Amniotic stem cell (primary cell): ENCODE data around the gene CNTNAP2.
"Not testable (repeated sequence)": the region's sequence is repeated elsewhere in the genome, so short reads cannot be mapped to it uniquely, and the experiment has no call there.

Experiments
- DNase-seq: peaks from one replicate; lab custom pipeline; 2025; lab: John Stamatoyannopoulos, UW

CNTNAP2 gene

DNA sequence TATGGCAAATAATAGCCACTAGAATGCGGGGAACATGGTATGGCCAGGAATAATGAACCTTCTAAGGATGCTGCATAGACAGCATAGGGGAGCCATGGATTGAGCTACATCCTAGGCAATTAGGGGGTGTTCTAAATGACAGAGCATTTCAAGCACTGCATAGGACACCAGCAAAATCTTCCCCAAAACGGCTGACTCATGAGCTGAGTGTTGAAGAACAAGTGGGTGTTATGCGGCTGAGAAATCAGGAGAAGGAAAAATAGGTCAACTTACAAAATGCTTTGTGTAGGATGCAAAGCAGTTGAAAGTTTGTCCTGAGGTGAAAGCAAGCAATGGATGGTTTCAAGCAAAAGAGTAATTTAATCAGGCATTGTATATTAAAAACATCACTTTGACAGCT, 1450.4 kb downstream of the CNTNAP2 start:
- DNase-seq, result no peak

DNA sequence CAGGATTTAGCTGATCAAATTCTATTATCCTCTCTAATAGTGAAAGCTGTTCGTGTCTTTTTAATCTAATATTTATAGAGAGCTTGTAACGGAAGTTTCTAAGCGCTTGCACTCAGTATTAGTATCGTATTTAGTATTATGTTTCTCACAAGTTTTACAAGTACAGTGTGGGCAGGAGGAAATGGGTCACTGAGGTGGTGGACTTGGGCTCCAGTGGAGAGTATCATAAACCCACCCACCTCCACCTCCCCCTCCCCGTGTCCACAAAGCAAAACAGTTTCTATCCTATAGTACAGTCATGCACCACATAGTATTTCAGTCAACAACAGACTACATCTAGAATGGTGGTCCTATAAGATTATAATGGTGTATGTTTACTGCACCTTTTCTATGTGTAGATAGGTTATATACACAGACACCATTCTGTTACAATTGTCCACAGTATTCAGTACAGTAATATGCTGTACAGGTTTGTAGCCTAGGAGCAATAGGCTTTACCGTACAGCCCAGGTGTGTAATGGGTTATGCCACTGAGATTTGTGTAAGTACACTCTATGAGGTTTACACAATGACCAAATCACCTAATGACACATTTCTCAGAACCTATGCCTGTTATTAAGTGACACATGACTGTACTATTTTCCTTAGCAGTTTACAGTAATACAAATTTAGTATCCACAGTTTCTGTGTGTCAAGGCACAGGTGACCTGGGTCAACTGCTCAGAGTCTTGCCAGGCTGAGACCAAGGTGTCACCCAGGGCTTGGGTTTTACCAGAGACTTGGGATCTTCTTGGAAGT, 1452.7 kb downstream of the CNTNAP2 start:
- no peak for DNase-seq

GRCh38 chr7:147570390-147570789, 1453.8 kb downstream of the CNTNAP2 start:
- DNase-seq, result no peak

DNA sequence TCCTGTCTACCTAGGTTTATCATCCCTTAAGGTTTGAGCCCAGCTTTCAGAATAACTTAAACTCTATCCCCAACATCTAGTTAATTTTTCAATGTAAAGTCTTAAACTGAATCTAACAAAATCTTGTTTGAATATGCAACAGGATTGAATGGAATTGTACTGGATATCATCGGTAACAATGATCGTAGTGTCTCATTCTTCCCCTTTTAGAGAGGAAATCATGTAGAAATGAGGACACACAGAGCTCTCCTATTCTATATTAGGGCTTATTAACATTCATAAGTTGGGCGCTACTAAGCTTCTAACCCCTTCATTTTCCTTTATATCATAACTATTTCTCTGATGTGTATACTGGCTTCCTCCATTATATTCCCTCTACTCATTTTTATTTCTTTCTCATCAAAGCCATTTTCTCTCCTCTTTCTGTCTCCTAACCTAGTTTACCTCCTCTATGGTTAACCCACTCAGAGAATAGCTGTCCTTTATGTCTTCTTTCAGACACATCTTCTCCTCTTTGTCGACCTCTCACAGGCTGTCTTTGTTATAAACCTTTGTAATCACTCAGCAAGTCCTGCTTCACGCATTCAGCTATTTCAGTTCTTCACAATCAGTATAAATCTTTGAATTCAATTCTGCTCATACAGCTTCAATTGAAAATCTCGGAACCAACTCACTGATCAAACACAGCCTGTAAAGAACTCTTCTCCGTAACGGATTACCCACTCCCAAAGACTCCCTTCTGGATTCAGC, 1455.0 kb downstream of the CNTNAP2 start:
- no peak for DNase-seq

GRCh38 chr7:147578196-147578595, 1461.6 kb downstream of the CNTNAP2 start:
- DNase-seq, result no peak

GRCh38 chr7:147579148-147579547, 1462.5 kb downstream of the CNTNAP2 start:
- no peak for DNase-seq

DNA sequence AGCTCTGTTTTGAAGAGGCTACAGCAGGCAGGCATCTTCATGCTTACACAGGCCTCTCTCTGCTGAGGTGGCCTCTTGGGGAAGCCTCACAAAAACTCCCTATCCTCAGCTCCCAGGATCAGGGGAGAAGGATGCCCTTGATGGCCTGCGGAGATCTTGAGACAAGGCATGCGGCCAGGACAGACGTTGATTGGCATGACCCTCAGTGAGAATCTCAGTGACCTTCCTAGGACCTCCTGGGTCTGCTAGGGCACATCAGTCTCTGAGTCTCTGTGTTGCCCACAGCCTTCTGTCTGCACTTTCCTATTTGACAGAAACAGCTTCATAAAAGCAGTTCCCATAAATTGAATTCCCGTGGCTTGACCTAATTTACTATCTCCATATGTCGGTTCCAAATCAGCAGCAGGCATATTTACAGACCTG, 1468.2 kb downstream of the CNTNAP2 start:
- no peak for DNase-seq

DNA sequence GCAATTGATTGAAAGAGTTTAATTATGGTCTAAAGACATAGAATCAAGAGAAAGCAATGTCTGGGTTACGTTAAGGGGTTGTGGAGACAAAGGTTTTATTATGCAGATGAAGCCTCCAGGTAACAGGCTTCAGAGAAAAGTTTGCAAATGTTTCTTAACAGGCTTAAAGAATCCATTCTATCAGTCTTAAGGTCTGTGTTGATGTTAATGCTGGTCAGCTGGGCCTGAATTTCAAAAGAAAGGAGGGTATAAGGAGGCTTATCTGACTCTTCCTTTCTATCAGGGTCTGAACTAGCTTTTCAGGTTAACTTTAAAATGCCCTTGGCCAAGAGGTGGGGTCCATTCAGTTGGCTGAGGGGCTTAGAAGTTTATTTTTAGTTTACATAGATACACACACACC, 1469.5 kb downstream of the CNTNAP2 start:
- DNase-seq, result no peak

GRCh38 chr7:147586526-147586925, 1469.9 kb downstream of the CNTNAP2 start:
- DNase-seq, result no peak

GRCh38 chr7:147593271-147594057, 1476.9 kb downstream of the CNTNAP2 start:
- no peak for DNase-seq

GRCh38 chr7:147595042-147595441, 1478.4 kb downstream of the CNTNAP2 start:
- no peak for DNase-seq

GRCh38 chr7:147598687-147599086, 1482.1 kb downstream of the CNTNAP2 start:
- not testable (repeated sequence) for DNase-seq

DNA sequence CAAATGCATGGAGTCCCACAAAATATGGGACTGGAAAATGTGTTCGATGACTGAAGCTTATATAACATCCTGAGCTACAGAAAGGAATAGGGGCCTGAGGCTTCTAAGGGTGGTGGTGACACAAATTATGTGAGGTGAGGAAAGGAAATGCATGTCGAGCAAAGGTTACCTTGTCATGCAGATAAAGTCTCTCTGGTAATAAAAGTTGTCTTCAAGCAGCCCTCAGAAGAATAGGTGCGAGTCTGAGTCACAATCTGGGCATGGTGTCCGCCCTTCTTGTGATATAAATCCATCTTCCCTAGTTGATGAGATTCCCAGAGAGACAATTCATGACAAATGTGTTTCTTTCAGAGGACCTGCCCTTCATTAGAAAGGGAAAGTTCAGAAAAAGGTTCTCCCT, 1488.7 kb downstream of the CNTNAP2 start:
- no peak for DNase-seq

DNA sequence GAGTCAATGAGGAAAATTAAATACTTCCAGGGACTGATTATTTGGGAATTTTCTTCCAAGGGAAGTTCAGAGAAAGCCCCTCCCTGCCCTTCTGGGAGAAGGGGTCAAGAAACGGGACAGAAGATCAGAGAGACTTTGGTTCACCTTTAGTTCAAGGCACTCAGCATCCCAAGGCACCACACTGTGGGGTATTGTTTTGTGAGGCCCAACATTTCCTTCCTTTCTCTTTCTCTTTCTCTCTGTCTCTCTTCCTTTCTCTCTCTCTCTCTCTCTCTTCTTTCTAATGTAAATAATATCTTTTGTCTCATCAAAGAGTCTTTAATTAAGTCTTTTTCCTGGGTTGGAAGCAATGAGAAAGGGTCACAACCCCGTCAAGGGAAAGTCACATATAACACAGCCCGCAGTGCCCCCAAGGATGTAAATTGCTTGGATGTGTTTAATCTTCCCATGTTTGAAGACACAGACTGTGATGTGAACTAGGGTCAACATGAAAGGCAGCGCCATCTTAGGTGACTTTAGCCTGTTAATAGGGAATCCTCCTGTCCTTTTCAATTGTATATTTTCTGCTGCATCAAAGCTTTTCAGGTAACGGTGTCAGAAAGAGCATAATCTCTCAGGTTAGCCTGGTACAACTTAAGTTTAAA, 1490.7 kb downstream of the CNTNAP2 start:
- no peak for DNase-seq

DNA sequence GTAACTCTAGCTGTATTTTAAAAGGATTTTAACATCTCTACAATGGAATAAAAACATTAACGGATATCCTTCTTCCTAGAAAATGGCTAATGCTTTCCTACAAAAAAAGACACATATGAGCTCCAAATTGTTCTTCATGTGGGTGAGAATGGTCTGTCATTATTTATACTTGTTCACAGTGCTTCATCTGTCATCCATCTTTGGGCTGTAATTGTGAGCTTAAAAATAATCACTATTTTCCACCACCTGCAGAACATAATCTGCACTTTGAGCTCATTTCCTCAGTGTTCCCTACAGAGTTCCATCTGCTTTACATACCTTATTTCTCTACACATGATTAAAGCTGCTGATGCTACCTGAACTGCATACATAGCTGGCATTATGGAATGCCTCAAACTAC, 1494.8 kb downstream of the CNTNAP2 start:
- DNase-seq, result no peak

- no peak for DNase-seq
Measured at GRCh38 chr7:147635288-147635687, 1518.7 kb downstream of the CNTNAP2 start.

DNA sequence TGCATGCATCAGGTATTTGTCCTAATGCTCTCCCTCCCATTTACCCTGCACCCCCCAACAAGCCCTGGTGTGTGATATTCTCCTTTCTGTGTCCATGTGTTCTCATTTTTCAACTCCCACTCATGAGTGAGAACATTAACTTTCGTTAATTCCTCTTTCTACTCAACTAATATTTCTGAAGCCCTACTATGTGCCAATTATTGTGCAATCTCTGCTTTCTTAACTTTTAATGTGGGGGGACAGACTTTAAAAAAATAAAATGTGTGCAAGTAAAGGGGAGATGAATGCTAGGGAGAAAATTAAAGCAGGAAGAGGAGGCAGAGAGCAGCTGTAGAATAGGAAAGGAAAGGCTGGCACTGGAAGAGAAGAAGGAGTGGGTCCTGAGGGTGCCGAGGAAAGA, 1520.0 kb downstream of the CNTNAP2 start:
- no peak for DNase-seq

DNA sequence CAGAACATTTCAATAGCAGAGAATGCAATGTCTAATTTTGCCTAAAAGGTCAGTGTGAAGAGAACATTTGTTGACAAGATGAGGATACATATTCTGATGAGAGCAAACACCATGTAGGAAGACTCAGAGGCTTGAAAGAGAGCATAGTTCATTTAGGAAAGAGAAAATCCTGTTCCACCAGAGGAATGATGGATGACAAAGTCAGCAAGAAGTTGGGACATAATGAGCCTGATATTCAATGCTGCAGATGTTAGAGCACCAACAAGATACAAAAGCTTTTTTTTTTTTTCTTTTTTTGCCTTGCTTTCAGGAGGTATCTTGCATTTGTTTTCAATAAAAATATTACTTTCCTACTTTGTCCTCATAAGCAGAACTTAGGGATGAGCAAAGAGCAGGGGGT, 1522.0 kb downstream of the CNTNAP2 start:
- DNase-seq, result no peak

- DNase-seq, result no peak
Measured at GRCh38 chr7:147639037-147639436, 1522.4 kb downstream of the CNTNAP2 start.

DNA sequence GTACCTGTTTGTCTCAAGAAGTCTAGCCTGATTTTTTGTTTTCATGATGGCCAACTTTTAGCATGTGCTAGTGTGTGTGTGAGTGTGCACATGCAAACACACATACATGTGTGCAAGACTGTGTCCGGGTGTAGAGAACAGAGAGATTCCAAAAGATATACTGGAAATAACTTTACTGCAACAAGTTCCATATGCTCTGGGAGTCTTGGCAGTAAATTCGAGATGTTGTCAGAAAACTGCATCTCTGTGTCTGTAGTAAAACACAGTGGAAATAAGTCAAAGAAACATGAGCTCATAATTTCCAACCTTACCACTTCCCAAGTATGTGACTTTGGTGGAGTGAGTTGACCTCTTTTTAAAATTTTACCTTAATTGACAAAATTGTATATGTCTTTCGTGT, 1523.2 kb downstream of the CNTNAP2 start:
- no peak for DNase-seq

DNA sequence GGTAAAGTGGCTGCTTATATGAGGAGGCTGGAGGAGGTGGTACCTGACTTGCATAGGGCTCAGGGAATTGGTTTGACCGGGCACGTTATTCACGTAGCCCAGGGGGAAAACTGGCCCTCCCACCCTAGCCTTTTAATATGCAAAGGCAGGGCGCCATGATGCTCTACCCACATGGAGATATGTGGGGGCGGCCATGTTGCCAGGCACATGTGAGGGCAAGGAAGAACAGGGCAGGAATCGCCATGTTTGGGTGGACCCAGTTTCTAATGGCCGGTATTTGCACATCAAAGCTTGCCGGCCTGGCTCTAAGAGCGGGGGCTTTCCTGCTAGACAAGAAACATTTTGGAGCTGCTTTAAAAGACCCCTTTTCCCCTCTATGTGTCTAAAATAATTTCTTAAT, 1524.2 kb downstream of the CNTNAP2 start:
- no peak for DNase-seq

DNA sequence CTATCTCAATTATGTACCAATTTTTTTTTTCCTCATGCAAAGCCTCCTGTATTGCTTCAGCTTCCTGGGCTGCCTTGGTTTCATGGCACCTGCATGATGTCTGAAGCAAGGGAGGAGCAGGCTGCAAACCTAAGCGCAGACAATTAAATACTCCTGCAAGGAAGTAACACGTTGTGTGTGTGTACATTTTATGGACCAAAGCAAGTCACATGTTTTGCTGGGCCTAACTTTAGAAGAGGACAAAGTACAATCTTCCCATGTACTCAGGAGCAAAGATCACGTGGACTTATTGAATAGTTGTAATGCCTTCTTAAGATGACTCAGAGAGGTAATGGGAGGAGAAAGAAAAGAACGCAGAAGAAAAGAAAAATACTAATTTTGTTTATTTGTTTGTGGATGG, 1530.0 kb downstream of the CNTNAP2 start:
- no peak for DNase-seq
